Measurements from ENCODE around the gene SDF4. TPM values are rescaled to one million over a fixed set of nuclear protein-coding genes. Genes with fewer than 3 reads are reported as not detected.

SDF4 gene
- total and polyA plus RNA-seq, 8 donors: 68.3 to 99.4 (median 74.8) TPM

- no peak for FAIRE-seq
- 94 to 95% methylated on average over 30 of the region's 30 CpGs for WGBS, 2 donors
- intact Hi-C loops (cut with DNase I): no loop called here
Observed at GRCh38 chr1:1228187-1228586, 3.6 kb downstream of the SDF4 start.

GRCh38 chr1:1227386-1227785 lies 4.4 kb downstream of the SDF4 start:
- Histone ChIP-seq H3K9me3 (no peaks in the 10 kb centered on the region), H3K27ac (no peak overlapping the region), H3K27me3 (no peaks in the 10 kb centered on the region), H3K4me1 (peaks cover 0 to 13% (median 0%) of the 10 kb centered on the region in 3 donors), H3K4me3 (no peak overlapping the region), H3K36me3 (peaks cover 2 to 22% (median 11%) of the 10 kb centered on the region in 3 donors)
- FAIRE-seq: no peak
- intact Hi-C loops (cut with DNase I): no loop called here
- 95 to 98% methylated on average over 21 to 25 of the region's 25 CpGs for WGBS, 2 donors
- ATAC-seq: no peak
- DNase-seq: no peak
- no peak for TF ChIP-seq CTCF (IDR thresholded peaks at IDR 0.05)

More at GRCh38 chr1:1228187-1228586, 3.6 kb downstream of the SDF4 start:
- H3K36me3 ChIP-seq: peaks cover 2 to 14% (median 6%) of the 10 kb centered on the region in 3 donors
- no peak for TF ChIP-seq CTCF (IDR thresholded peaks at IDR 0.05)
- H3K4me1 ChIP-seq: peaks cover 0 to 18% (median 8%) of the 10 kb centered on the region in 3 donors
- H3K27me3 ChIP-seq: no peaks in the 10 kb centered on the region
- H3K9me3 ChIP-seq: no peaks in the 10 kb centered on the region
- no peak overlapping the region for H3K4me3 ChIP-seq
- H3K27ac ChIP-seq: no peak overlapping the region
- ATAC-seq (no peak), DNase-seq (no peak)

- Histone ChIP-seq H3K27ac (no peak overlapping the region), H3K4me3 (no peak overlapping the region), H3K27me3 (no peaks in the 10 kb centered on the region), H3K9me3 (no peaks in the 10 kb centered on the region), H3K4me1 (peaks cover 0 to 13% (median 0%) of the 10 kb centered on the region in 3 donors), H3K36me3 (peaks cover 2 to 27% (median 14%) of the 10 kb centered on the region in 3 donors)
- WGBS, 2 donors: 90 to 96% methylated on average over 39 to 44 of the region's 44 CpGs
- no peak for FAIRE-seq
- ATAC-seq: no peak
- TF ChIP-seq CTCF (IDR thresholded peaks at IDR 0.05): no peak
- intact Hi-C loops (cut with DNase I): no loop called here
- DNase-seq: no peak
Observed at GRCh38 chr1:1226566-1227362, 5.0 kb downstream of the SDF4 start.

- DNase-seq (no peak), ATAC-seq (no peak), FAIRE-seq (no peak)
- Histone ChIP-seq H3K27ac (no peak overlapping the region), H3K36me3 (peaks cover 2 to 27% (median 16%) of the 10 kb centered on the region in 3 donors), H3K9me3 (no peaks in the 10 kb centered on the region), H3K4me3 (no peak overlapping the region), H3K27me3 (no peaks in the 10 kb centered on the region), H3K4me1 (peaks cover 0 to 13% (median 0%) of the 10 kb centered on the region in 3 donors)
- intact Hi-C loops (cut with DNase I): no loop called here
- 76 to 86% methylated on average over 18 of the region's 18 CpGs for WGBS, 2 donors
- TF ChIP-seq CTCF (IDR thresholded peaks at IDR 0.05): no peak
Observed at GRCh38 chr1:1225913-1226312, 5.9 kb downstream of the SDF4 start.

Measured in pancreas (tissue), 10 donors.